Measurements from ENCODE around the gene TSPAN7. TPM values are rescaled to one million over a fixed set of nuclear protein-coding genes. Genes with fewer than 3 reads are reported as not detected.

TSPAN7 gene
- total RNA-seq, 3 donors from 2014 or later (not counting 1 experiment from before 2014, with no cell fraction given): not detected

Other genes starting within 250 kb of the TSPAN7 start
- gene RPGR, start 234.0 kb upstream of the TSPAN7 start, total RNA-seq: 10 to 100 TPM; 20.8 to 33.7 (median 29.0) TPM
- gene OTC, start 208.9 kb upstream of the TSPAN7 start, total RNA-seq: not detected
- 10 to 100 TPM in 2 of 3 donors, 1 to 10 TPM in 1; 7.2 to 19.1 (median 14.4) TPM for gene MID1IP1, start 239.9 kb downstream of the TSPAN7 start, total RNA-seq

Measured in natural killer cell (primary cell).